ENCODE results near the gene KCNE5. TPM values are rescaled to one million over a fixed set of nuclear protein-coding genes. Genes with fewer than 3 reads are reported as not detected.
A peak's percentile ranks its signal among the peaks of the same experiment; 100 is the strongest.

KCNE5 gene
- total and polyA plus RNA-seq, 9 of the 15 experiments (the other 6 are each of a cell fraction or from before 2014, with no cell fraction given), result 0.08 to 0.38 (median 0.21) TPM; not detected in 1

GRCh38 chrX:109622270-109622669, 2.7 kb downstream of the KCNE5 start:
- CTCF ChIA-PET (ENCODE audit: low intra/inter-chr PET ratio), result no interaction called here
- Histone ChIP-seq H3K9me1 (ENCODE audit: control insufficient read depth, insufficient read depth, low read length) (no peaks in the 10 kb centered on the region), H2AFZ (ENCODE audit: low read depth, low read length) (no peak overlapping the region), H3K4me2 (ENCODE audit: insufficient read depth, low read length) (no peak overlapping the region), H3K79me2 (ENCODE audit: control insufficient read depth, insufficient read depth, low read length) (no peaks in the 10 kb centered on the region), H3K9me3 (replicated peaks; ENCODE audit: control insufficient read depth, insufficient read depth, low read depth, low read length) (peaks cover 1% of the 10 kb centered on the region; the same call in 1 of the 2 replicates), H3K27me3 (ENCODE audit: control insufficient read depth in 2 of 2, insufficient read depth in 2 of 2, low read length in 2 of 2) (no peaks in the 10 kb centered on the region), H3K27ac (ENCODE audit: extremely low read depth, low read depth, low read length) (no peak overlapping the region), H3K4me3 (no peak overlapping the region), H3K9ac (ENCODE audit: insufficient read depth in 1 of 2, low read depth in 2 of 2, low read length in 2 of 2) (no peak overlapping the region), H3K36me3 (ENCODE audit: control insufficient read depth, insufficient read depth, low read length) (no peaks in the 10 kb centered on the region), H3K4me1 (replicated peaks in 1 of 2; ENCODE audit: control insufficient read depth in 2 of 2, insufficient read depth in 2 of 2, low read length in 2 of 2) (peaks cover 0 to 4% of the 10 kb centered on the region in 2 experiments; a peak in 4 of 5 replicates), H4K20me1 (replicated peaks; ENCODE audit: control insufficient read depth, insufficient read depth, low read length) (no peaks in the 10 kb centered on the region)
- in situ Hi-C loops (cut with MboI) (no loop called here), intact Hi-C loops (cut with micrococcal nuclease) (no loop called here)
- WGBS (ENCODE audit: insufficient coverage, low coverage, missing lambda C conversion rate), result 20% methylated on average over 2 of the region's 4 CpGs
- FAIRE-seq, result no peak
- BruUV-seq (replicated peaks), result no TSS peak
- TF ChIP-seq NFIC (IDR thresholded peaks at IDR 0.05) (peak; percentile 39; the same call in 1 of the 2 replicates), ZNF436 (CRISPR knock-in tag; IDR thresholded peaks at IDR 0.05) (no peak)
- POLR2A ChIA-PET, result interaction anchor here (1.5 kb wide), 1 partner anchor 9 kb away, joined by 3 read pairs; no protein-coding TSS in a partner anchor
- ATAC-seq, result no peak
- peak in 1 of 4 experiments; percentile 8 for DNase-seq (ENCODE audit: extremely low read depth in 1 of 4, low spot score in 3 of 4)

GRCh38 chrX:109619771-109620170, 5.2 kb downstream of the KCNE5 start:
- DNase-seq (ENCODE audit: extremely low read depth in 1 of 4, low spot score in 3 of 4), result no peak
- no peak overlapping the region for H2AFZ ChIP-seq (ENCODE audit: low read depth, low read length)
- H3K4me1 ChIP-seq (replicated peaks in 1 of 2; ENCODE audit: control insufficient read depth in 2 of 2, insufficient read depth in 2 of 2, low read length in 2 of 2), result no peaks in the 10 kb centered on the region
- H3K9me1 ChIP-seq (ENCODE audit: control insufficient read depth, insufficient read depth, low read length), result no peaks in the 10 kb centered on the region
- no peak for ATAC-seq
- 0% methylated on average over 3 of the region's 3 CpGs for WGBS (ENCODE audit: insufficient coverage, low coverage, missing lambda C conversion rate)
- ChIA-PET POLR2A (no interaction called here), CTCF (ENCODE audit: low intra/inter-chr PET ratio) (no interaction called here)
- no peak overlapping the region for H3K4me2 ChIP-seq (ENCODE audit: insufficient read depth, low read length)
- intact Hi-C loops (cut with micrococcal nuclease), result no loop called here
- BruUV-seq (replicated peaks), result no TSS peak
- no peak for FAIRE-seq
- no peaks in the 10 kb centered on the region for H3K9me3 ChIP-seq (replicated peaks; ENCODE audit: control insufficient read depth, insufficient read depth, low read depth, low read length)
- H4K20me1 ChIP-seq (replicated peaks; ENCODE audit: control insufficient read depth, insufficient read depth, low read length), result no peaks in the 10 kb centered on the region
- H3K27me3 ChIP-seq (ENCODE audit: control insufficient read depth in 2 of 2, insufficient read depth in 2 of 2, low read length in 2 of 2), result no peaks in the 10 kb centered on the region
- no peak overlapping the region for H3K4me3 ChIP-seq
- H3K9ac ChIP-seq (ENCODE audit: insufficient read depth in 1 of 2, low read depth in 2 of 2, low read length in 2 of 2), result no peak overlapping the region
- H3K27ac ChIP-seq (ENCODE audit: extremely low read depth, low read depth, low read length), result no peak overlapping the region
- in situ Hi-C loops (cut with MboI), result loop anchor here (10.0 kb wide), 1 partner anchor 115 kb away; no protein-coding TSS in a partner anchor
- no peaks in the 10 kb centered on the region for H3K36me3 ChIP-seq (ENCODE audit: control insufficient read depth, insufficient read depth, low read length)
- no peaks in the 10 kb centered on the region for H3K79me2 ChIP-seq (ENCODE audit: control insufficient read depth, insufficient read depth, low read length)
- TF ChIP-seq ZFX (CRISPR knock-in tag; IDR thresholded peaks at IDR 0.05), result no peak
- TF ChIP-seq RBM14 (IDR thresholded peaks at IDR 0.05; ENCODE audit: borderline replicate concordance, insufficient read depth, low read depth, low read length), result no peak
- no peak for TF ChIP-seq KDM1A (IDR thresholded peaks at IDR 0.05)
- no peak for TF ChIP-seq ELK1 (CRISPR knock-in tag; IDR thresholded peaks at IDR 0.05)
- no peak for TF ChIP-seq MEF2D (tag; conservative IDR thresholded peaks at IDR 0.05; ENCODE audit: low read depth)
- no peak for TF ChIP-seq CEBPB (tag; IDR thresholded peaks at IDR 0.05)
- no peak for TF ChIP-seq CTBP1 (IDR thresholded peaks at IDR 0.05; ENCODE audit: borderline replicate concordance)
- TF ChIP-seq ZKSCAN1 (IDR thresholded peaks at IDR 0.05; ENCODE audit: low read depth, low read length), result no peak
- TF ChIP-seq MAFK (IDR thresholded peaks at IDR 0.05; ENCODE audit: low read length), result no peak
- TF ChIP-seq NFYB (IDR thresholded peaks at IDR 0.05; ENCODE audit: extremely low read depth, insufficient read length), result no peak
- no peak for TF ChIP-seq NFIC (IDR thresholded peaks at IDR 0.05)
- no peak for TF ChIP-seq ETV1 (tag; conservative IDR thresholded peaks at IDR 0.05; ENCODE audit: low read depth)
- TF ChIP-seq TRIM24 (IDR thresholded peaks at IDR 0.05), result no peak
- TF ChIP-seq PHB (CRISPR knock-in tag; IDR thresholded peaks at IDR 0.05), result no peak
- TF ChIP-seq ELF4 (CRISPR knock-in tag; IDR thresholded peaks at IDR 0.05), result no peak
- no peak for TF ChIP-seq ZNF274 (IDR thresholded peaks at IDR 0.05; ENCODE audit: borderline replicate concordance, low read depth, low read length)
- no peak for TF ChIP-seq ZNF347 (CRISPR knock-in tag; IDR thresholded peaks at IDR 0.05; ENCODE audit: low read depth)
- no peak for TF ChIP-seq HDAC6 (IDR thresholded peaks at IDR 0.05; ENCODE audit: low read depth, low read length)

All from K562 (cell line).